Neutrophil (primary cell): ENCODE data around the gene LAMC2.

ENCODE experiments used
- H3K27ac ChIP-seq: fragments of 200-600 bp; sonication (generic); 2 replicates; pipeline ENCODE4 v1.5.1; 2016; ENCODE audit warnings: mild to moderate bottlenecking, moderate library complexity
- H3K27me3 ChIP-seq: fragments of 200-600 bp; sonication (generic); 2 replicates; pipeline ENCODE4 v1.6.0; 2016; ENCODE audit warnings: mild to moderate bottlenecking
- H3K36me3 ChIP-seq: fragments of 200-600 bp; sonication (generic); 2 replicates; pipeline ENCODE4 v1.5.1; 2017
- H3K4me1 ChIP-seq, 2 experiments: fragments of 200-600 bp in 1 of 2; sonication (generic) in 1 of 2; 1 replicate in 1 of 2; 2 replicates in 1 of 2; pipeline versions ENCODE4 v1.5.1 to v1.6.1; 2013 to 2016; ENCODE audit warnings: low read depth in 1 of 2, low read length in 1 of 2, mild to moderate bottlenecking in 1 of 2, moderate library complexity in 1 of 2; ENCODE audit not compliant: control insufficient read depth in 1 of 2, insufficient read depth in 1 of 2
- H3K4me3 ChIP-seq, 2 experiments: fragments of 200-600 bp in 1 of 2; sonication (generic) in 1 of 2; 1 replicate in 1 of 2; 2 replicates in 1 of 2; pipeline ENCODE4 v1.5.1; 2013 to 2016; ENCODE audit warnings: low read depth in 1 of 2, low read length in 1 of 2, mild to moderate bottlenecking in 1 of 2, moderate library complexity in 1 of 2
- H3K9me3 ChIP-seq: fragments of 200-600 bp; sonication (generic); 2 replicates; pipeline ENCODE4 v1.5.1; 2016
- CTCF ChIP-seq: fragments of 200-600 bp; sonication (generic); IDR thresholded peaks from 2 replicates; pipeline ENCODE4 v1.5.1; 2016; ENCODE audit warnings: antibody characterized with exemption

Gene LAMC2

GRCh38 chr1:183185941-183186490, at the start of gene LAMC2:
Gene LAMC2 (plus strand): TSS chr1:183186264. CDS start chr1:183186353, 89 bp downstream.
- H3K27me3 ChIP-seq, result peaks cover 66% of the 10 kb centered on the region
- H3K36me3 ChIP-seq, result no peaks in the 10 kb centered on the region
- no peak within 1 kb of the TSS for H3K4me3 ChIP-seq
- H3K4me1 ChIP-seq, result peaks cover 0 to 5% of the 10 kb centered on the region in 2 experiments
- no peaks in the 10 kb centered on the region for H3K9me3 ChIP-seq
- no peak within 1 kb of the TSS for H3K27ac ChIP-seq
- TF ChIP-seq CTCF, result no peak

- no peaks in the 10 kb centered on the region for H3K27me3 ChIP-seq
- no peaks in the 10 kb centered on the region for H3K36me3 ChIP-seq
- no peaks in the 10 kb centered on the region for H3K9me3 ChIP-seq
- no peak overlapping the region for H3K4me3 ChIP-seq
- no peak for TF ChIP-seq CTCF
- no peaks in the 10 kb centered on the region for H3K4me1 ChIP-seq
- no peak overlapping the region for H3K27ac ChIP-seq
Observed at GRCh38 chr1:183137782-183138181, 48.3 kb upstream of the LAMC2 start.

- Histone ChIP-seq H3K27me3 (no peaks in the 10 kb centered on the region), H3K4me1 (no peaks in the 10 kb centered on the region), H3K27ac (no peak overlapping the region), H3K4me3 (no peak overlapping the region), H3K36me3 (no peaks in the 10 kb centered on the region), H3K9me3 (no peaks in the 10 kb centered on the region)
- TF ChIP-seq CTCF, result no peak
Observed at GRCh38 chr1:183138301-183138700, 47.8 kb upstream of the LAMC2 start.

GRCh38 chr1:183139281-183139942, 46.7 kb upstream of the LAMC2 start:
- no peaks in the 10 kb centered on the region for H3K36me3 ChIP-seq
- no peak overlapping the region for H3K27ac ChIP-seq
- no peaks in the 10 kb centered on the region for H3K4me1 ChIP-seq
- H3K27me3 ChIP-seq, result no peaks in the 10 kb centered on the region
- no peak for TF ChIP-seq CTCF
- H3K9me3 ChIP-seq, result no peaks in the 10 kb centered on the region
- H3K4me3 ChIP-seq, result no peak overlapping the region

- no peak for TF ChIP-seq CTCF
- H3K4me3 ChIP-seq, result no peak overlapping the region
- no peaks in the 10 kb centered on the region for H3K9me3 ChIP-seq
- no peaks in the 10 kb centered on the region for H3K27me3 ChIP-seq
- H3K4me1 ChIP-seq, result no peaks in the 10 kb centered on the region
- H3K27ac ChIP-seq, result no peak overlapping the region
- no peaks in the 10 kb centered on the region for H3K36me3 ChIP-seq
Observed at GRCh38 chr1:183140633-183141032, 45.4 kb upstream of the LAMC2 start.
